ENCODE measurements around the gene LAMB2. TPM values are rescaled to one million over a fixed set of nuclear protein-coding genes. Genes with fewer than 3 reads are reported as not detected.
A peak's percentile ranks its signal among the peaks of the same experiment; 100 is the strongest.

LAMB2 gene
- total and polyA plus RNA-seq, 9 donors, result 408 to 681 (median 491) TPM

DNA sequence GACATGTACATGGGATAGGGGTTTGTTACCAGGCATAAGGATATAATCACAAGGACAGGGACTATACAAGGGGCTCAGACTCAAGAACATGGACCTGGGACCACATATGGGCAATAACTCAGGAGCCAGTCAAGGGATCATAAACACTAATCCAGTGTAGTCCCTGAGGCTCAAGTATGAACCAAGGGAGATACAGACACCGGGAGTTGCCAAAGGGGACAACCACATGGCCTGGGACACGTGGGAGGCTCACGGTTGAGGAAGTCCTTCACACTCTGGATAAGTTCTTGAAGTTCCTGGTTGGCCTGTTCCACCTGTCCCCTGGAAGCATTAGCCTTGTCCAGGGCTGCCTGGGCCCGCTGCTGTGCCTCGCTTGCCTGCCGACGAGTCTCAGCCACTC lies 10.4 kb downstream of the LAMB2 start:
- no peak overlapping the region for H3K27ac ChIP-seq
- no peak for TF ChIP-seq EP300 (IDR thresholded peaks at IDR 0.05)
- H3K4me3 ChIP-seq, result no peak overlapping the region
- no peaks in the 10 kb centered on the region for H3K36me3 ChIP-seq
- H3K27me3 ChIP-seq, result no peaks in the 10 kb centered on the region
- H3K9me3 ChIP-seq, result no peaks in the 10 kb centered on the region
- WGBS, 3 donors, result 72 to 83% (median 80%) methylated on average over 7 of the region's 7 CpGs
- DNase-seq, result no peak
- intact Hi-C loops (cut with DNase I), result no loop called here
- peaks cover 7% of the 10 kb centered on the region for H3K4me1 ChIP-seq (ENCODE audit: insufficient read depth)

DNA sequence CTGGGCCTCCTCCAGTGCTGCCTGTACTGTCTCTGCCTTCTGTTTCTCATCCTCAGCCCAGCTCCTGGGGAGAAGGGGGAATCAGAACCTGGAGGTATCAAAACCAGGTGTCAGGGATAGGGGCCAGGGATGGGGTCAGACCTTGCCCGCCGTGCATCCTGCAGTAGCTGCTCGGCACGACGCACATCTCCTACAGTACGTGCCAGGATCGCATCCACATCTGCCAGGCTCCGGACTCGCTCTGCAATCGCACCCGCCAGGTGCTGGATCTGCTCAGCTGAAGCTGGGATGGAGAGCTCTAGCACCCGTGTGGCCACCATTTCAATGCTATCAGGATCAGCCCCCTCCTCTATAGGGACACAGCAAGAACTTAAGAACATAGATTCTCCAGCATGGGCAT lies 10.8 kb downstream of the LAMB2 start:
- H3K27ac ChIP-seq, result no peak overlapping the region
- no peak for DNase-seq
- intact Hi-C loops (cut with DNase I), result no loop called here
- peaks cover 7% of the 10 kb centered on the region for H3K4me1 ChIP-seq (ENCODE audit: insufficient read depth)
- H3K9me3 ChIP-seq, result no peaks in the 10 kb centered on the region
- H3K36me3 ChIP-seq, result no peaks in the 10 kb centered on the region
- no peak overlapping the region for H3K4me3 ChIP-seq
- TF ChIP-seq POLR2A (IDR thresholded peaks at IDR 0.05) (no peak), EP300 (IDR thresholded peaks at IDR 0.05) (no peak)
- TF ChIP-seq, protein P1, sequence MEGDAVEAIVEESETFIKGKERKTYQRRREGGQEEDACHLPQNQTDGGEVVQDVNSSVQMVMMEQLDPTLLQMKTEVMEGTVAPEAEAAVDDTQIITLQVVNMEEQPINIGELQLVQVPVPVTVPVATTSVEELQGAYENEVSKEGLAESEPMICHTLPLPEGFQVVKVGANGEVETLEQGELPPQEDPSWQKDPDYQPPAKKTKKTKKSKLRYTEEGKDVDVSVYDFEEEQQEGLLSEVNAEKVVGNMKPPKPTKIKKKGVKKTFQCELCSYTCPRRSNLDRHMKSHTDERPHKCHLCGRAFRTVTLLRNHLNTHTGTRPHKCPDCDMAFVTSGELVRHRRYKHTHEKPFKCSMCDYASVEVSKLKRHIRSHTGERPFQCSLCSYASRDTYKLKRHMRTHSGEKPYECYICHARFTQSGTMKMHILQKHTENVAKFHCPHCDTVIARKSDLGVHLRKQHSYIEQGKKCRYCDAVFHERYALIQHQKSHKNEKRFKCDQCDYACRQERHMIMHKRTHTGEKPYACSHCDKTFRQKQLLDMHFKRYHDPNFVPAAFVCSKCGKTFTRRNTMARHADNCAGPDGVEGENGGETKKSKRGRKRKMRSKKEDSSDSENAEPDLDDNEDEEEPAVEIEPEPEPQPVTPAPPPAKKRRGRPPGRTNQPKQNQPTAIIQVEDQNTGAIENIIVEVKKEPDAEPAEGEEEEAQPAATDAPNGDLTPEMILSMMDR (IDR thresholded peaks at IDR 0.05), result no peak
- no peaks in the 10 kb centered on the region for H3K27me3 ChIP-seq
- 88 to 91% (median 89%) methylated on average over 12 of the region's 12 CpGs for WGBS, 3 donors

DNA sequence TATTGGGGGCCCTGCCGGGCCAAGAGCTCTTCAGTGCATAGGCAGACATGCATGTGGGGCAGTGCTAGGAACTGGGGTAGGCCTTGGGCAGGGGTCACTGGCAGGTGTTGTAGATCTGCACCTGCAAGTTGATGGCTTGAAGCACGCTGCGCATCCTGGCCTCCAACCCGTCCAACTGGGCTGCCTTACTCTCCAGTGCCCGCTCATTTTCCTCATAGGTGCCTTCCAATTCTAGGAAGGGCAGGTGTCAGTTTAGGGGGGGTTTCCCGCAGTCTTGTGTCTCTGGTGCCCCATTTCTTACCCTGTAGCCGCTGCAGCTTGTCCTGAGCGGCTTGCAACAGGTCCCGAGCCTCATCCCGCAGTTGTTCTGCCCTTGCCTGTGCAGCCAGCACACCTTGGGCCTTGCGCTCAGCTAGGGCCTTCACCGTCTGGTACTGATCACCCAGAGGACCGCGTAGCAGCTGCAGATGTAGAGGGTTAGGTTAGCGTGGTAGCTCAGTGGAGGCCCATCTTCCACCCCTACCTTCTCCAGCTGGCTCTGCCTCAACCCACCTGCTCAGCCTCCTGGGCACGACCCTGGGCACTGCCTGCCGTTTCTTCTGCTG lies 11.6 kb downstream of the LAMB2 start:
- 61 to 65% (median 62%) methylated on average over 17 of the region's 17 CpGs for WGBS, 3 donors
- Histone ChIP-seq H3K9me3 (no peaks in the 10 kb centered on the region), H3K4me1 (ENCODE audit: insufficient read depth) (peaks cover 7% of the 10 kb centered on the region), H3K4me3 (peak overlapping the region; percentile 80), H3K36me3 (no peaks in the 10 kb centered on the region), H3K27ac (peak overlapping the region; percentile 12 to 83), H3K27me3 (no peaks in the 10 kb centered on the region)
- DNase-seq, result no peak
- TF ChIP-seq POLR2A (IDR thresholded peaks at IDR 0.05) (no peak), EP300 (IDR thresholded peaks at IDR 0.05) (no peak)
- TF ChIP-seq, protein P1 (IDR thresholded peaks at IDR 0.05), result no peak
- intact Hi-C loops (cut with DNase I), result no loop called here

DNA sequence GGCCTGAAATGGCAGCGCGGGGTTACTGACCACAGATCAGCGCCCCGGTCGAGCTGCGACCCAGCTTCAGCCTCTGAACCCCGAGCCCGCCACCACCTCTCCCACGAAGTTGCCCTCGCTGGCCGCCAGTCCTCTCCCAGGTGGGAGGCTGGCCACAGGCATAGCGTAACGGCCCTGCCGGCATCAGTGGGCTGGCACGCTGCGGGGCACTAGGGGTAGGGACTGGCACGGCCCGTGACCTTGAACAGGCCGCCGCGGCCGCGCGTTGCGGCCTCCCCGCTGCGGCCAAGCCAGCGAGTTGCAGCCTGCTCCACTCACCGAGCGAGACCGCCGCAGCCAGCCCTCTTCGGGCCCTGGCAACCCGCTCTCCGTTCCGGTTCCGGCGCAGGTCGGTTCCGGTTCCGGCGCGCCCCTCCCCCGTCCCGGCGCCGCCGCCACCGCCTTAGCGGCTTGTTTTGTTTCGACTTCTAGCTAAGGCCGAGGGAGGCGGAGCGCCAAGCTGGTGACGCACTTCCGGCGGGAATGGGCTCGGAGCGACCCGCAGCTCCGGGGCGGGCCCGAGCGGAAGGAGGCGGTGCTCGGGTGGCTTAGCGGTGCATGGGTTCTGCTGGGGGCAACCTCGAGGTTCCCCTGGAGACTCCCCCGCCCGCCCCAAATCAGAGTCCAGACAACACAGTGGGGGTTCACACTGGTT lies 12.3 kb downstream of the LAMB2 start, which contains the start of gene USP19:
Gene USP19, minus strand, starts transcription at position 386 of the 694 bp plus-strand sequence. CDS start 1,678 bp downstream, outside the sequence.
- Histone ChIP-seq H3K27ac (peak within 1 kb of the TSS; percentile 83 to 91), H3K4me3 (peak within 1 kb of the TSS; percentile 80), H3K4me1 (ENCODE audit: insufficient read depth) (peaks cover 7% of the 10 kb centered on the region), H3K9me3 (no peaks in the 10 kb centered on the region), H3K36me3 (no peaks in the 10 kb centered on the region), H3K27me3 (no peaks in the 10 kb centered on the region)
- peak; percentile 95 to 98 (median 96) for DNase-seq
- TF ChIP-seq, protein P1 (IDR thresholded peaks at IDR 0.05), result no peak
- TF ChIP-seq POLR2A (IDR thresholded peaks at IDR 0.05) (peak; percentile 75), EP300 (IDR thresholded peaks at IDR 0.05) (no peak)
- intact Hi-C loops (cut with DNase I), result no loop called here
- WGBS, 3 donors, result 0 to 1% (median 1%) methylated on average over 62 to 70 of the region's 70 CpGs

DNA sequence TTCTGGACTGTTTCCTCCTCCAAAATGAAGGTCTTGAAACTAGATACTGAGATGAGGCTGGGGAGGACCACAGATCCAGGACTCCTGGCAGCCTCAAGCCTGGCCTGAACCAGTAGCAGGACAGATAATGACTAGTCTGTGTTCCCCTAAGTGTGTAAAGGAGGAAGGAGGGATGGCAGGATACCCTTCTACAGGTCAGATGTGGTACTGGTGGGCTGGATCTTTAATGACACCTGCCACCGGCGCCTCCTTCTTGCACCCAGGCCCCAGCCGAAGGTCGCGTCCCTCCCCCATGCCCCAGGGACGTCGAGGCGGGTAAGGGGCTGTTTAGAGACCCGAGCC lies 12.8 kb downstream of the LAMB2 start:
- Histone ChIP-seq H3K9me3 (no peaks in the 10 kb centered on the region), H3K4me1 (ENCODE audit: insufficient read depth) (peaks cover 7% of the 10 kb centered on the region), H3K36me3 (no peaks in the 10 kb centered on the region), H3K27me3 (no peaks in the 10 kb centered on the region), H3K4me3 (peak overlapping the region; percentile 80), H3K27ac (peak overlapping the region; percentile 83 to 91)
- intact Hi-C loops (cut with DNase I), result no loop called here
- WGBS, 3 donors, result 0 to 1% (median 0%) methylated on average over 6 to 9 of the region's 9 CpGs
- DNase-seq, result no peak
- TF ChIP-seq EP300 (IDR thresholded peaks at IDR 0.05) (no peak), POLR2A (IDR thresholded peaks at IDR 0.05) (no peak)
- TF ChIP-seq, protein P1 (IDR thresholded peaks at IDR 0.05), result no peak
